ENCODE results near the gene DYRK3.

DNA sequence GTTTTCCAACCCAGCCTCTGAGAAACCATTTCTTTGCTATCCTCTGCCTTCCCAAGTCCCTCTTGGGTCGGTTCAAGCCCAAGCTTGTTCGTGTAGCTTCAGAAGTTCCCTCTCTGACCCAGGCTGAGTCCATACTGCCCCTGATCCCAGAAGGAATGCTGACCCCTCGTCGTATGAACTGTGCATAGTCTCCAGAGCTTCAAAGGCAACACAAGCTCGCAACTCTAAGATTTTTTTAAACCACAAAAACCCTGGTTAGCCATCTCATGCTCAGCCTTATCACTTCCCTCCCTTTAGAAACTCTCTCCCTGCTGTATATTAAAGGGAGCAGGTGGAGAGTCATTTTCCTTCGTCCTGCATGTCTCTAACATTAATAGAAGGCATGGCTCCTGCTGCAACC, 46.8 kb upstream of the DYRK3 start:
- TF ChIP-seq POLR2A (IDR thresholded peaks at IDR 0.05; ENCODE audit: low read depth, low read length): no peak
- no peak for TF ChIP-seq POLR2AphosphoS5 (IDR thresholded peaks at IDR 0.05; ENCODE audit: low read depth, low read length)
